Measurements from ENCODE around the gene OASL.

- TF ChIP-seq POLR2A (IDR thresholded peaks at IDR 0.05; ENCODE audit: low read length) = no peak
- no peak for TF ChIP-seq GATA1 (IDR thresholded peaks at IDR 0.05; ENCODE audit: low read depth, low read length)
Measured at GRCh38 chr12:121043067-121043466, 4.0 kb upstream of the OASL start.
